Fibroblast of skin of scalp (primary cell): Measurements from ENCODE around the gene YAP1.
"Not testable (repeated sequence)": the region's sequence is repeated elsewhere in the genome, so short reads cannot be mapped to it uniquely, and the experiment has no call there.

Experiments
- DNase-seq: peaks from one replicate; pipeline ENCODE4 v3.0.0-alpha.2; 2013

Gene YAP1

DNA sequence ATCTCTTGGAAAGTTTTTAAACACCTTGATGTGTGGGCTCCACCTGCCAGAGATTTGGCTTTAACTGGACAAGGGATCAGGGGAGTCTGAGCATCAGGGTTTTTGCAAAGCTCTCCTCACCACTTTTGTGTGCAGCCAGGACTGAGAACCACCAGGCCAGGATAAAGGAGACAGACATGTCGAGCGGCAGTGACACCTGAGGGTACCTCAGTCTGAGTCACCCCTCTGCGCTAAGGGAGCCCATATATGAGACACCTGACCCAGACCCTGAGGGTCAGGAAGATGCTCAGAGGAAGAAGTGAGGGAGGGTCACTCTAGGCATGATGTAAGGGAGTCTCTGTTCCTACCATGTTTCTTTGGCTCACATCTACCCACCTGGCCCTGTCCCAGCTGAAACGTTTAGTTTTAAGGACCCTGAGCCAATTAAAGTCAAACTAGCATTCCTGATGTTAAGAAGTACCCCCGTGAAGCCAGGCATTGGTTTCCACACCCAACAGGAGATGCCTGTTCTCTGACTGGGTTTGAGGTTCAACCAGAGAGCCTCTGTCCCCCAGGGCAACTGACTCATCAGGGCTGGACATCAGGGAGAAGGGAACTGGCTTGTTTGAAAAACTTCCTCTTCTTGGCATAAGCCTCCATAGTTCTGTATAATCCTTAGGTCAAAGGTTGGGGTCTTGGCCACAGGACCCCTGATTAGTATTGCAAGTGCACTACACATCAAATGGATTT is 134.6 kb downstream of the YAP1 start:
- DNase-seq = peak; percentile 87

DNA sequence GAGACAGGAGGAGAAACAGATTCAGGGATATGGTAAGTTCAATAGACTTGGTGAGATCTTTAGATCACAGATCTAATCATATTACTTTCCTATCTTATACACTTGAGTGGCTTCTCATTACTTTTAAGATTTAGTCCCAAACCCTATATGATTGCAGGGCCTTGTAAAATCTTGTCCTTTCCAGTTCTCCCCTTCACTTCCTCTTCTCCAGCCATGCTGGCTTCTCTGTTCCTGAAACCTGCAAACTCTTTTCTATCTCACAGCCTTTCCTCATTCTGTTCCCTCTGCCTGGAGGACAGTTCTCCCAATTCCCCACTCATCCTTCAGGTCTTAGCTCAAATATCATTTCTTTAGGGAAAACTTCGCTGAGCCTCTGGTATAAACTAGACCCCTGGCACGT is 141.2 kb downstream of the YAP1 start:
- no peak for DNase-seq

DNA sequence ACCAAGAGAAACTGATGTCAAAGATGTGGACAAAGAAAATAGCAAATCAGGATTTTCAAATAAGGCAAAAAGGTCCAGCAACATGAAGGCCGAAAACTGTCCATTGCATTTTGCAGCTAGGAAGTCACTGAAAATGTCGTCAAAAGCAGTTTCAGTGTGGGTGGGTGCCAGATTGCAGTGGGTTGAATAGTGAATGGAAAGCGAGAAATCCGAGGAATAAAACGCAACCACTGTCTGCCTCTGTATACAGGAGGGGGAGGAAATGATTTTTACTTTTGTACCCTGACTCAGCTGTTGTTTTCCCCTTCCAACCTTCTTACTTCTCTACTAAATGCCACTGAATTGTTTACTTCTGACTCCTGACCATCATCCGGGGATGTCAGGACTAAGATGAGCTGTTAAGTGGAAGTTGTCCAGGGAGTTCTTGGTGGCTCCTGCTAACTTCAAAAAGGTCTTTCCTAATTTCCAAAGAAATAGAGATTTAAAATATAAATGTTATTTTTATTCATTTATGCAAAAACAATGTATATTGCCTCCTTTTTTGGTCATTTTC is 142.2 kb downstream of the YAP1 start:
- DNase-seq = no peak

DNA sequence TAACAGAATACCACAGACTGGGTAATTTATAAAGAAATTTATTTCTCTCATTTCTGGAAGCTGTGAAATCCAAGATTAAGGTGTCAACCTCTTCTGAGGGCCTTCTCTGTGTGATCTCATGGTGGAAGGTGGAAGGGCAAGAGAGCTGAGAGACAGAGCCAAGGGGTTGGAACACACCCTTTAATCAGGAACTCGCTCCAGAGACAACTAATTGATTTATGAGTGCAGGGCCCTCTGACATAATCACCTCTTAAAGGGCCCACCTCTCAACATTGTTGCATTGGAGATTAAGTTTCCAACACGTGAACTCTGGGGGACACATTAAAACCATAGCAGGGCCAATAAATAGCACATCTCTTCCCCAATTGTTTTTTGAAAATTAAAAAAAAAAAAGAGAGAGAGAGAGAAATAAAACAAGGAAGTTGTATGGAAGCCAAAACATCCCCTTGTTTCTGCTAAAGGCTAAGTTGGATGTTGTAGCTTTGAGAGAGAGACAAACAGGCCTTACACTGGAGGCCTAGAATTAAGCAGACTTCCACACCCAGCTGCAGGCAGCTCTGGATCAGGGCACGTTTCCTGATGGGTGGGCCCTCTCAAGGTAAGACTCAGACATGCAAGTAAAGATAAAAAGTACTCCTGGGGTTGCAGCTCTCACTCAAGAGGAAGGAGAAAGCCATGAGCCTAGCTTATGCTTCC is 142.9 kb downstream of the YAP1 start:
- DNase-seq = no peak

DNA sequence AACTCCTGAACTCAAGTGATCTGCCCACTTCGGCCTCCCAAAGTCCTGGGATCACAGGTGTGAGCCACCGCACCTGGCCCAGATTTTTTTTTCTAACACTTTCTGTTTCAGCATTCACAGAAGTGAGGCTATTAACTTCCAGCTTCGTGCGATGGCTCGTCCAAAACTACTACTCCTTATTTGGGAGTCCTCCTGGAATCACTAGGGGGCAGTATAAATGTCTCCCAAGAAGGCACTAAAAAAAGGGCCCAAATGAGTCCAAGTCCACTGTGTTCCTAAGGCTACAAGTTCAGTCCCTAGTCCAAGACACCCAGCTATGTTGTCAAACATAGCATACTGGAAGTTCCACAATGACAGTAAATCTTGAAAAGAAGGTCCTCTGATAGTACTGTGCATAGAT is 143.8 kb downstream of the YAP1 start:
- DNase-seq = no peak

DNA sequence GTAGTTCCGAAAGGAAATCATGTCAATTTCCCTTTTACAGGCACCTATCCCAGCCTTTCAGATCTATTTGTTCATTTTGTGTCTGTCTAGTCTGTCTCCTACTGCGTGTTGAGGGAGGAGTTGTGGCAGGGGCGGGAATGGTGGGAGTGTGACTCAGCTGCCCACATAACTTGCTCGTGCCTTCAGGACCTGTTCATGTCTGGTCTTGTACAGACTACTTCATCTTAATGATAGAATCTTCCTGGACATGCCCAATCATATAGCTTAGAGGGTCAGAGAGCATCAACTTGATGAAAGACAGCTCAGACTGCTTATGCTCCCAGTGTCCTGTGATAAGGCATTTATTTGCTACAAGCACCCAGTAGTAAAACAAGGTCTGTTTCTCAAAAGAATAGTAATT is 146.0 kb downstream of the YAP1 start:
- DNase-seq = peak; percentile 59

DNA sequence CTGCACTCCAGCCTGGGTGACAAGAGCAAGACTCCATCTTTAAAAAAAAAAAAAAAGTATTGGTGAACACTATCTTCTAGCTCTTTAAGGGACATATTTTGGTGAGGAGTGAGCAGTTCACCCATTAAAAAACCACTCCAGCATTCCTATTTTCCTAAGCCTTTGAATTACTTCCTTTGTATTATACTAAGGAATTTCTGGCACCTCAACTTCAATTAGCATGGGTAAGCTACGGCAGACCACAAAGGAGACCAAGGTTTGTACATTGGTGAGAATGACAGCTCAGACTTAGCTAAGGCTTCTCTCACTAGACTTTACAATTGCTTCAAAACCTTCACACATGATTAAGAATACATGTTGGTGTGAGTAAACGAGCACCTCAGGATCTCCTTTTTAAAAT is 150.0 kb downstream of the YAP1 start:
- DNase-seq = no peak

DNA sequence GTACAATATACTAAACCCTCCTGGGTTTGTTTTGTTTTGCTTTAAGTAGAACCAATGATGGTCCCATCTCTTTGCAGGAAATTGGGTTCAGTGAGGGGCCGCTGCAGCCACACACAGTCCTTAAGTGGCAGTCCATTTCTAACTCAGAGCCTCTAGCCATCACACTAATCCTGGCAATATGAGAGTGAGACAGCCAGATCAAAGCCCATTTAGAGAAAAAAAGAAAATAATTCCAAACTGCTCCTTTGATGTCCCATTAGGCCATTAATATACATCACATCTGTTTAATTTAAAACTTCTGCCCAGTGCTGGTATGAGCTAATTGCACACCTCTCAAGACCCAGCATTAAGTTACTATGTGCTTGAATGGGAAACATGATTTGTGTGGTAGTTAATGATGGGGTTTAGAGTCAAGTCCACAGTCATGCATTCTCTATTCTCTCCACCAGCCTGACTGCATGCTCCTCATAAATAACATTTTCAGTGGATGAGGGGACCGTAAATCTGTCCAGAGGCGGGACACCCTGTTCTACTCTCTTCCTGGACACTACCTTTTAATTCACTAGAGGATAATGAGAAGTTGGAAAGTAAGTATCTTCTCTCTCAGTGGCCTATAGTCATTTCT is 153.2 kb downstream of the YAP1 start:
- no peak for DNase-seq

DNA sequence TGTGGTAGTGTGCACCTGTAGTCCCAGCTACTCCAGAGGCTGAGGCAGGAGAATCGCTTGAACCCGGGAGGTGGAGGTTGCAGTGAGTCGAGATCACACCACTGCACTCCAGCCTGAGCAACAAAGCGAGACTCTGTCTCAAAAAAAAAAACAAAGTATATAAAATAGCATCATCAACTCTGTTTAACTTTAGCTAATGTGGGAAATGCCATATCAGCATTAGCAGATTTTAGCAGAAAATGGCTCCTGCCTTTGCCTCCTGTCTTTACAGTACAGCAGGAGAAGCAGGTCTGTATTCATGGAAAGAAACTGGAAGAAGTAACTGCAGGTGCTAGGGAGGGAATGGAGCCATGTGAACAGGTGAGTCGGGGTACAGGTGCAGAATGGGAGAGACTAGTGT is 154.5 kb downstream of the YAP1 start:
- not testable (repeated sequence) for DNase-seq

DNA sequence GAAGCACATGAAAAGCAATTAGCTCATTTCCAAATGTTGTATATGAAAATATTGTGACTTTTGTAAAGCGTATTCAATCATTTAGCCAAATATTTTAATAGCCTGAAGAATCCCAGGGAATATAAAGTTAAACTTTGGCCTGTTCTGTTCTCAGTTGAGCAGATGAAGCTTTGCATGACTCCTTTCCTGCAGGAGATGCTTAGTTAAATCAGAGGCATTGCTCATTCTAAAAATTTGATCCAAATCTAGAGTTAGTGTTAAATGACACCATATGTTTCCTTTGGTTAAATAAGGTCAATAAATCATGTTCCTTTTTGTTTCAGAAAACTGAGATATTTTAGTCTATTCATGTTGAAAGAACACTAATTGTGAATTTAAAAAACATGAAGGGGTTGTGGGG is 155.9 kb downstream of the YAP1 start:
- DNase-seq = peak; percentile 22

DNA sequence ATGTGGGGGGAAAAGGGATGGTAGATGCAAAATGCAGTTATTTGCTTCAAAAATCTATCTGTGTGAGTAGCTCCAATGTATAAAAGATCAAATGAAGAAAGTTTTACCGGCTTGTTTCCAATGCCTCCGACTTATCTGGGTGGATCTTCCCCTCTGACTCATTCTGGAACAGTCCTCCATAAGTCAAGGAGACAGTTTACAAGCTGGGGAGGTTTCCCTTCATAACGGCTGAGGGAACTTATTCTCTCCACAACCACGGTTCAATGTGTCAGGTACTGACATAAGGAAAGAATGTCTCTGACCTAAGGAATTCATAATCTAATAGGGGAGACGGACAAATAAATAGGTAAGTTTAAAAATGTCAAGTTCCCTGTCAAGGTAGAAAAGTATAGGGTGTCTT is 157.4 kb downstream of the YAP1 start:
- DNase-seq = peak; percentile 44

DNA sequence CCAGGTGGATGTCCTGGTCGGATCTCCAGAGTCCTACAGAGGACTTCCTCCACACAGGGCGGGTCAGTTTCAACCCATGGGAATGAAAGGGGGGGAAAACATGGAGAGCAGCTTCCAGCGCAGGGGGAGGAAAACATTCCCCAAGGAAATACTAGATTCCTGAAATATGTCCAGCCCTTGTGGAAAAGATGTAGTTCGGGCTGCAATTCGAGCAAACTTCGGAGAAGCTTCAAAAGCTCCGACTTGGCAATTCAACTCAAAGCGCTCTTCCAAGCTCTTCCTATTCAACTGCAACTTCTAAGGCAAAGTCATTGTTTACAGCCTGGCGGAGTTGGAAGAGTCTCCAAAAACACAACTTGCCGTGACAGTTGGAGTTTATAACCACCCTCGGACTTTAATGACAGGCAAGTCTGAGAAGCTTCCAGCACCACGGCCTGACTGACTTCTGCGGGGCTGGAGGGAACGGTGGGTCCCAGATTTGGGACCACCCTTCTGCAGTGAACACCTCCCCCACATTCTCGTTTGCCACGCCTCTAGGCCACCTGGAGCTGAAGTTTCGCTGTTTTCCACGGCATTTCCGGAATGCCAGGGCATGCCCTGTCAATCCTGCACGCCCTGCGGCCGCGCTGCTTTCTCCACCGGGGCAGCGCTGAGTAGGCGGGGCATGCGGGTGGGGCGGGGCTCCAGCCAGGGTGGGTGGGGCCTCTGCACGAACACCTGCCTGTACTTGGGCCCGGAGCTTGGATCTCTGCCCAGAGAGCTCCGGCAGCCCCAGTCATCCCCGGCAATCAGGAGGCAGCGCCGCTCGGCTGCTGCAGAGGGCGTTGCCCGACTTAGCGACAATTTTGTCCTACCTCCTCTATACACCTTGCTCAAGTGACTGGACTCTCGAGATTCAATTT is 158.1 kb downstream of the YAP1 start:
- peak; percentile 42 for DNase-seq

DNA sequence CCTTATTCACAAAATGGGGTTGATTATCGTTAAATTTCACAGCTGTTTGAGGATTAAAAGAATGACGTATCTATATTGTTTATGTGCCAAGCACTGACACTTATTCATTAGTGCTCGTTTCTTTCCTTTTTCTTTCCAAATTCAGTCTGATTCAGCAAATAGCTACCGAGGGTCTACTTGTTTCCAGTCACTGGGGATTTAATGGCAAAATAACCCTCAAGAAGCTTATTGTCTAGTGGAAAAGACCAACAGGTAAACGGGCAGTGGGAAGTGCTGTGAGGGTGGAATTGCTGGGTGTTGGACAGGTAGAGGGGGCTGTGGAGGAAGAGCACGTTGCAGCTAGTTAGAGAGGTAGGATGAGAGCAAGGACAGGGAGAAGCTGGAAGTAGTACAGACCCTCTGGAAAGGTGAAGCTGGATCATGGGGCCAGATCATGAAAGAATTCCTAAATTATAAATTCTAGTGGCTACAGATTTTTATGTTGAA is 158.8 kb downstream of the YAP1 start:
- DNase-seq = no peak

DNA sequence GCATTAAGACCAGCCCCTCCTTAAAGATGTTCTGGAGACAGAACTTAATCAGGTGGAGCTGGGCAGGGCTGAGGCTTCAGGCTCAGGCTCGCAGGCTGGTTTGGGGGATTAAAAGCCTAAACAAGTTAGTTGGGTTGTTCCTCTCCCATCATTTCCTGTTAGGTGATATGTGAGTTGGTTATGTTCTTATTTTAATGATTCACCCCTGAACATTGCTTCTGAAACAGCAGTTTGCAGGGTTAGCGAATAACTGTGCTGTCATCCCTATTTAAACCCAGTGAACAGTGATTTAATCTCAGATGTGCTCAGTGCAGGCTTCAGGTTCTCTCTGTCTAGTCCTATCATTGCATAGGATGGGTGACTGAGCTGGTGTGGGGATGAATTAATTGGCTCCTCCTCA is 159.7 kb downstream of the YAP1 start:
- peak; percentile 60 for DNase-seq

DNA sequence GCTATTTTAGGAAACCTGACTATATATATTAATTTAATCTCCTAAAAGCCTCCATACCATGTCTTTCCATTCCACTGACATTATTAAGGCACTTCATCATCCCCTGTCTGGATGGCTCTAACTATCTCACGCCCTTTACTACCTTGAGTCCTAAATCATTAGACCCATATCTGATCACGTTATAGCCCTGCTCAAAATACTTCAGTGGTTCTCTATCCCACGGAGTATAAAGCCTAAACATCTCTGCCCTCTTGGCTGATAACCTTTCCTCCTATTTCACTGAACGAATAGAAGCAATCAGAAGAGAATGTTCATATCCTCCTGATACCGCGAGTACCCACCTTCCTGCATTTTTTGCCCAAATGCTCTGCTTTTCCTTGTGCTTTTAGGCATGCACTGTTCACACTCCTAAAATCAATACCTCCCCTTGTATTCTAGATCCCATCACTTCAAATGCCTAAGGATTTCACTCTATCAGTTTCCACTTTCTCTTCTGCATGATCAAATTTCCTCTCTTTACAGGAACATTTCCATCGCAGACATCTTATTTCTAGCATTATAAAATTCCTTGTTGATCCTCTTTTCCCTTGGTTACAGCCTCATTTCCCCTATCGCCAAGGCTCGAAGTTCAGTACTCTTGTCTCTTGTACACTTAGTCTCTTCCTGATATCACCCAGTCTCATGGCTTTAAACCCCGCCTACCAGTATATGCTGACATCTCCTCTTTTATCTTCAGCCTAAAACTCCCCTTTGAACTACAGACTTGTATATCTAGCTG is 162.0 kb downstream of the YAP1 start:
- DNase-seq = no peak

DNA sequence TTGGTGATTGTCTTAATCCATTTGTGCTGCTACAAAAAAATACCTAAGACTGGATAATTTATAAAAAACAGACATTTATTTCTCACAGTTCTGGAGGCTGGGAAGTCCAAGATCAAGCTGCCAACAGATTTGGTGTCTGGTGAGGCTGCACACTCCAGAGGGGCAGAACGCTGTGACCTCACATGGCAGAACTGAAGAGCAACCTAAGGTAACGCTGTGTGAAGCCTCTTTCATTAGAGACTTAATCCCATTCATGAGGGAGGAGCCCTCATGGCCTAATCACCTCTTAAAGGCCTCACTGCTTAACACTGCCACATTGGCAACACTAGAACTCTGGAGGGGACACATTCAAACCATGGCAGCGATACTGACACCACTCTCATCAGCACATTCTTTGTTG is 164.4 kb downstream of the YAP1 start:
- no peak for DNase-seq

DNA sequence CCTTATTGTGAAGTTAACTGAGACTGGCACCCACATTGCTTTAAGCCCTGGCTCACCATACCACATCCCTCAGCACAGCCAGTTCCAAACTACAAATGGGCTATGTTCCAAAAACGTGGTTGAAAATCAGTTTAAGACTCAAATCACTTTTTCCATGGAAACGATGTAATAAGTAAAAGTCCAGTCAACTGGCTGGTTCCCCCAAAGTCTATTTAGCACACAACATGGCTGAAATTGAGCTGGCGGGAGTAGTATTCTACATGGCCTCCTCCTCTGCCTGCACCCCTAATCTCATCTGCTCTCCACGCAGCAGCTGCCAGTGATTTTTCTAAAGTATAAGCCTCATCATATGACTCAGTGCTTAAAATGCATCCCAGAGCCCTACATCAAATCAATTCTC is 166.1 kb downstream of the YAP1 start:
- peak; percentile 42 for DNase-seq

DNA sequence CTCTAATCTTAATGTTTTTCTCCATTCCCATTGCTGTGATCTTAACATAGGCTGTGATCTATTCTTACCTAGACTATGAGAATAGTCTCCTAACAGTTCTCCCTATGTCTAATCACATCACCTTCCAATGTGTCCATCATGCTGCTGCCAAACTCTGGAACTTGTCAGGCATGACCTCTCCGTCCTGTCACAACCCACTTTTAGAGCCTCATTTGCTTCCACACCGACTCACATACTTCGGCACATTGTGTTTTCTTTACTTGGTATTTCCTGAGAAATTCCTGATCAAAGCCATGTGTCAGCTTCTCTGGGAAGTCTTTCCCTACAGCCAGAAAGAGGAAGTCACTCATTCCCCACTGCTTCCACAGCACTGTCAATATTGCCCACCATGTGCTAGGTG is 166.5 kb downstream of the YAP1 start:
- peak; percentile 66 for DNase-seq

DNA sequence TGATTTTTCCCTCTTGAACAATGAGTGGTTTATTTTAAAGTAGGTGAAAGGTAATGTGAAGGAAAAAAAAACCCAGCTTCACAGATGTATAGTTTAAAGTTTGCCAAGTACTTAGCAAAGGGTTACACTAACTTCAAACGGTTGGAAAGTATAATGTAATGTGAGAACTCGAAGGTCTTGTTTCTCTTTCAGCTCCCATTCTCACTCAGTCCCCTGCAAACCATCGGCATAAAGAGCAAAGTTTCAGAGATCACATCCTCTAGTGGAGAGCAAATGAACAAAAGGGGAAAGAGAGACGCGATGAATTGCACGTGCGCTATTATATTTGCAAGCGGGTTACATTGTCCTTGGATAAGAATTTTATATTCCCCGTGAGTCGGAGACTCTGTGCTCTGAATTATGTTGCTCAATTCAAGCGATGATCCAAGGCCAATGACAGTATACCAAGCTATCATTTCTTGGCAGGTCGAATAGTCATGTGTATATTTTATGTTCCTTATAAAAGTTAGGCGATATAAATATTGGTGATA is 169.5 kb downstream of the YAP1 start:
- DNase-seq = peak; percentile 85

DNA sequence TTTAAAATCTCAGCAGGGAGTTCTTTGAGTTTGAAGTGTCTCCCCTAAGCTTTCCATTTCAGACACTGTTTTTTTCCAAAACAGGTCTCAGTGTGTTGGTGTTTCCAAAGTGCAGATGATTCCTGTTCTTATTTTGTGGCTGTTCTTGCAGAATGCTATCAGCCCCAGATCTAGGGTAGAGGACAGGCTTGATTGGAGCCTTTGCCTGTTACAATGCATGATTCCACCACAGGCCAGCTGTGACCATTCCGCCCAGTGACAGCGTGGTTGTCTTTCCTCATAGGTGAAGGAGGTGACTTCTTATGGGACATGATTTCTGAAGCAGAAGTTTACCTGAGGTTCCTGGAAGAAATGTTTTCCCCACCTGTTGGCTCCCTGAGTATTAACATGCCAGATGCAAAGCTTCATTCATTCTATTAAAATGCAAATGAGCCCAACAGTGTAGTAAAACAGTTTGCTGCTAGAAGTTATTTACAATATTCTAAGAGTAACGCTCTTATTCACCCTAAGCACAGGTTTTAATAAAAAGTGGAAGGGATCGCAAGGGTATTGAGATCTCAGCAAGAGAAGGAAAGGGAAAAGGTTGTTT is 170.1 kb downstream of the YAP1 start:
- DNase-seq = no peak
